Caco-2 (cell line): ENCODE measurements around the gene FUBP3. TPM values are rescaled to one million over a fixed set of nuclear protein-coding genes. Genes with fewer than 3 reads are reported as not detected.

ENCODE experiments used
- BruUV-seq: library from RNA; stranded (reverse); fragments of 400-500 nt; replicated peaks from 2 replicates; lab custom pipeline; 2021; lab: Mats Ljungman, UMichigan
- CTCF ChIA-PET: fragments of 300-600 bp; sonication (Branson Sonifier 250); formaldehyde crosslinking; loops from one replicate; lab custom pipeline; 2022; ENCODE audit warnings: antibody characterized with exemption; lab: Charles Lee
- POLR2A ChIA-PET: fragments of 300-600 bp; sonication (Branson Sonifier 250); formaldehyde crosslinking; loops from one replicate; lab custom pipeline; 2022; ENCODE audit warnings: antibody characterized with exemption; lab: Charles Lee
- DNase-seq, 2 experiments: peaks; one replicate each; pipeline versions ENCODE4 v3.0.0 to v3.0.0-alpha.2; 2020 to 2022
- H3K27me3 ChIP-seq: replicated peaks from 2 replicates; pipeline ENCODE4 v1.6.0; 2011; ENCODE audit warnings: low read length; ENCODE audit not compliant: control insufficient read depth, insufficient read depth
- H3K36me3 ChIP-seq: 2 replicates; pipeline ENCODE4 v1.5.1; 2011; ENCODE audit warnings: low read length; ENCODE audit not compliant: control insufficient read depth, insufficient read depth
- H3K4me1 ChIP-seq: fragments of 250-450 bp; sonication (Bioruptor Pico); 2 replicates; pipeline ENCODE4 v1.5.1; 2020; ENCODE audit warnings: mild to moderate bottlenecking
- H3K4me3 ChIP-seq: 2 replicates; pipeline ENCODE4 v1.5.1; 2011; ENCODE audit warnings: low read depth, mild to moderate bottlenecking, control low read depth, low read length
- H3K9me3 ChIP-seq: fragments of 250-450 bp; sonication (Bioruptor Pico); 2 replicates; pipeline ENCODE4 v1.5.1; 2020; ENCODE audit warnings: mild to moderate bottlenecking, moderate library complexity
- H3K27ac Mint-ChIP-seq: one replicate; pipeline ENCODE4 v1.8.0; 2022; ENCODE audit warnings: mixed read lengths; ENCODE audit not compliant: unreplicated experiment
- H3K27me3 Mint-ChIP-seq: one replicate; pipeline ENCODE4 v1.8.0; 2022; ENCODE audit warnings: mixed read lengths; ENCODE audit not compliant: insufficient read depth, unreplicated experiment
- H3K36me3 Mint-ChIP-seq: one replicate; pipeline ENCODE4 v1.8.0; 2022; ENCODE audit warnings: mild to moderate bottlenecking, mixed read lengths; ENCODE audit not compliant: insufficient read depth, unreplicated experiment
- H3K4me1 Mint-ChIP-seq: one replicate; pipeline ENCODE4 v1.8.0; 2022; ENCODE audit warnings: low read depth, mixed read lengths; ENCODE audit not compliant: unreplicated experiment
- H3K4me3 Mint-ChIP-seq: one replicate; pipeline ENCODE4 v1.8.0; 2022; ENCODE audit warnings: mild to moderate bottlenecking, moderate library complexity, mixed read lengths; ENCODE audit not compliant: unreplicated experiment
- H3K9me3 Mint-ChIP-seq: one replicate; pipeline ENCODE4 v1.8.0; 2022; ENCODE audit warnings: mixed read lengths; ENCODE audit not compliant: unreplicated experiment
- CTCF ChIP-seq, 2 experiments: fragments of 200-600 bp in 1 of 2; IDR thresholded peaks; 1 replicate in 1 of 2; 2 replicates in 1 of 2; pipeline versions ENCODE4 v1.5.1 to v1.8.0; 2011 to 2022; ENCODE audit warnings: antibody characterized with exemption in 1 of 2, control low read depth in 1 of 2, inconsistent platforms in 1 of 2, low read depth in 1 of 2, low read length in 1 of 2, mild to moderate bottlenecking in 1 of 2, moderate library complexity in 1 of 2; ENCODE audit not compliant: insufficient read depth in 1 of 2, severe bottlenecking in 1 of 2, unreplicated experiment in 1 of 2
- intact Hi-C: fragments of 100-400 bp; cut with micrococcal nuclease; formaldehyde crosslinking; loops from one replicate; pipeline ENCODE4 v1.10.0; 2022; ENCODE audit not compliant: unreplicated experiment
- total RNA-seq: library from RNA; stranded (reverse); gene quantifications from 2 replicates; pipeline ENCODE4 v1.2.3, GENCODE V29; 2022

The FUBP3 gene
- total RNA-seq, 1 experiment from 2014 or later: 76.1 TPM

GRCh38 chr9:130672933-130673615, 93.7 kb downstream of the FUBP3 start:
- Histone ChIP-seq H3K36me3 (no peaks in the 10 kb centered on the region), H3K4me3 (no peak overlapping the region), H3K27me3 (no peaks in the 10 kb centered on the region; the same call in none of the 2 replicates), H3K9me3 (no peaks in the 10 kb centered on the region), H3K4me1 (no peaks in the 10 kb centered on the region)
- BruUV-seq: no TSS peak
- ChIA-PET CTCF (no interaction called here), POLR2A (no interaction called here)
- intact Hi-C loops: no loop called here
- Mint-ChIP-seq H3K27ac (no peak overlapping the region), H3K27me3 (peaks cover 2% of the 10 kb centered on the region), H3K4me3 (no peak overlapping the region), H3K9me3 (no peaks in the 10 kb centered on the region), H3K36me3 (no peaks in the 10 kb centered on the region), H3K4me1 (no peaks in the 10 kb centered on the region)
- TF ChIP-seq CTCF (IDR thresholded peaks at IDR 0.05; ENCODE audit: insufficient read depth in 1 of 2, low read depth in 1 of 2, low read length in 1 of 2, severe bottlenecking in 1 of 2, unreplicated experiment in 1 of 2): no peak
- no peak for DNase-seq

GRCh38 chr9:130675396-130675795, 96.0 kb downstream of the FUBP3 start:
- Mint-ChIP-seq H3K27me3 (peaks cover 5% of the 10 kb centered on the region), H3K27ac (no peak overlapping the region), H3K9me3 (no peaks in the 10 kb centered on the region), H3K4me3 (no peak overlapping the region), H3K36me3 (no peaks in the 10 kb centered on the region), H3K4me1 (no peaks in the 10 kb centered on the region)
- Histone ChIP-seq H3K36me3 (no peaks in the 10 kb centered on the region), H3K4me1 (no peaks in the 10 kb centered on the region), H3K9me3 (no peaks in the 10 kb centered on the region), H3K27me3 (no peaks in the 10 kb centered on the region), H3K4me3 (no peak overlapping the region)
- ChIA-PET POLR2A (no interaction called here), CTCF (interaction anchor here (0.6 kb wide), 1 partner anchor 71 kb away, joined by 3 read pairs; no protein-coding TSS in a partner anchor)
- intact Hi-C loops: no loop called here
- DNase-seq: no peak
- BruUV-seq: no TSS peak
- TF ChIP-seq CTCF (IDR thresholded peaks at IDR 0.05; ENCODE audit: insufficient read depth in 1 of 2, low read depth in 1 of 2, low read length in 1 of 2, severe bottlenecking in 1 of 2, unreplicated experiment in 1 of 2): no peak

- no peaks in the 10 kb centered on the region for H3K27me3 ChIP-seq
These were observed 97.9 kb downstream of the FUBP3 start for GRCh38 chr9:130677252-130677651.

More at GRCh38 chr9:130677252-130677651, 97.9 kb downstream of the FUBP3 start:
- H3K9me3 ChIP-seq: no peaks in the 10 kb centered on the region
- Mint-ChIP-seq H3K27ac (no peak overlapping the region), H3K4me1 (no peaks in the 10 kb centered on the region), H3K36me3 (peaks cover 5% of the 10 kb centered on the region), H3K27me3 (peaks cover 5% of the 10 kb centered on the region), H3K4me3 (no peak overlapping the region), H3K9me3 (no peaks in the 10 kb centered on the region)
- CTCF ChIA-PET: no interaction called here
- H3K4me1 ChIP-seq: 0 out of 2 replicates have a peak, but pooled peaks cover 2% of the 10 kb centered on the region
- no peak for DNase-seq
- intact Hi-C loops: no loop called here
- POLR2A ChIA-PET: no interaction called here
- H3K36me3 ChIP-seq: no peaks in the 10 kb centered on the region
- no peak overlapping the region for H3K4me3 ChIP-seq
- TF ChIP-seq CTCF (IDR thresholded peaks at IDR 0.05; ENCODE audit: insufficient read depth in 1 of 2, low read depth in 1 of 2, low read length in 1 of 2, severe bottlenecking in 1 of 2, unreplicated experiment in 1 of 2): no peak
- no TSS peak for BruUV-seq
